Measurements from ENCODE around the gene GPNMB. TPM values are rescaled to one million over a fixed set of nuclear protein-coding genes. Genes with fewer than 3 reads are reported as not detected.
"Not testable (repeated sequence)": the region's sequence is repeated elsewhere in the genome, so short reads cannot be mapped to it uniquely, and the experiment has no call there.

GPNMB gene
- total RNA-seq, 4 donors from 2014 or later: 47.4 to 156 (median 72.5) TPM

DNA sequence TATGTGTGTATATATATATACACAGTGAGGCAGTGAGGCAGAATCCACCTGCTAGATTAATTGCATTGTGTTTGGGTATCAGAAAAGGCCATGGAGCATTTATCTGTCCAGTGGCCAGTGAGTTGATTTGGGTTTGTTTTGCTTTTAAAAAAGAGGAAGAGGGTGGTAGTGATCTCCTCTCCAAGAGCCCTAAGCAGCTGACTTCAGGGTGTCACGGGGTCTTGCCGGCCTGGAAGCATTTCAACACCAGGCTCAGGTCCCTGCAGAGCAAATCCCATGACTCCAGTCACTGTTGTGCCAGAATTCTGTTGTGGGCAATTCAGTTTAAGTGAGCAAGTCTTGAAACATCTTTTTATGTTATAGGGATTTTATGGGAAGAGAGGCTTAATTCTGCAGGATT, 30.6 kb upstream of the GPNMB start:
- WGBS, 2 donors: 58 to 60% methylated on average over 2 of the region's 2 CpGs
- no peaks in the 10 kb centered on the region for H3K27me3 ChIP-seq
- no peak overlapping the region for H3K4me3 ChIP-seq
- H3K4me1 ChIP-seq: no peaks in the 10 kb centered on the region
- H3K9me3 ChIP-seq: no peaks in the 10 kb centered on the region
- TF ChIP-seq, protein P1, sequence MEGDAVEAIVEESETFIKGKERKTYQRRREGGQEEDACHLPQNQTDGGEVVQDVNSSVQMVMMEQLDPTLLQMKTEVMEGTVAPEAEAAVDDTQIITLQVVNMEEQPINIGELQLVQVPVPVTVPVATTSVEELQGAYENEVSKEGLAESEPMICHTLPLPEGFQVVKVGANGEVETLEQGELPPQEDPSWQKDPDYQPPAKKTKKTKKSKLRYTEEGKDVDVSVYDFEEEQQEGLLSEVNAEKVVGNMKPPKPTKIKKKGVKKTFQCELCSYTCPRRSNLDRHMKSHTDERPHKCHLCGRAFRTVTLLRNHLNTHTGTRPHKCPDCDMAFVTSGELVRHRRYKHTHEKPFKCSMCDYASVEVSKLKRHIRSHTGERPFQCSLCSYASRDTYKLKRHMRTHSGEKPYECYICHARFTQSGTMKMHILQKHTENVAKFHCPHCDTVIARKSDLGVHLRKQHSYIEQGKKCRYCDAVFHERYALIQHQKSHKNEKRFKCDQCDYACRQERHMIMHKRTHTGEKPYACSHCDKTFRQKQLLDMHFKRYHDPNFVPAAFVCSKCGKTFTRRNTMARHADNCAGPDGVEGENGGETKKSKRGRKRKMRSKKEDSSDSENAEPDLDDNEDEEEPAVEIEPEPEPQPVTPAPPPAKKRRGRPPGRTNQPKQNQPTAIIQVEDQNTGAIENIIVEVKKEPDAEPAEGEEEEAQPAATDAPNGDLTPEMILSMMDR (IDR thresholded peaks at IDR 0.05): no peak
- TF ChIP-seq EP300 (IDR thresholded peaks at IDR 0.05) (peak; percentile 48 to 70), POLR2A (IDR thresholded peaks at IDR 0.05) (no peak)
- peak in 1 of 2 donors; percentile 48 for DNase-seq (ENCODE audit: low spot score in 2 of 2)
- H3K36me3 ChIP-seq: no peaks in the 10 kb centered on the region
- no peak overlapping the region for H3K27ac ChIP-seq

DNA sequence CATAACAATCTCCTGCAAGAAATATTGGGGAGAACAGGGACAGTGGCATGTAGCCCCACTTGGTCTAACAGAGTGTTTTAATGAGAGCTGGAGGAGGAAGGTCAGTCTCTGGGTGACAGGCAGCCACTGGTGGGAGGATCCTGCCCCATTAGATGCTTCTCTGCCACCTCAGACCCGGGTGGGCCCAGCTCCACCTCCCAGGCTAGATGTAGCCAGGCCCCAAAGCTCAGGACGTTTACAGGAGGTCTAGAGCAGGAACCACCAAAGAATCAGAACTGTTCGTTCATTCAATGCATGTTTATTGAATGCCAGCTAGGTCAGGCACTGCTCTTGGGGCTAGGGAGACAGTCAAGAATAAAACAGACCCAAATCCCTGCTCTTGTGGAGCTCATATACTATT, 28.4 kb upstream of the GPNMB start:
- Histone ChIP-seq H3K27me3 (no peaks in the 10 kb centered on the region), H3K36me3 (no peaks in the 10 kb centered on the region), H3K27ac (no peak overlapping the region), H3K4me1 (no peaks in the 10 kb centered on the region), H3K9me3 (no peaks in the 10 kb centered on the region), H3K4me3 (no peak overlapping the region)
- no peak for DNase-seq (ENCODE audit: low spot score in 2 of 2)
- TF ChIP-seq EP300 (IDR thresholded peaks at IDR 0.05): no peak
- no peak for TF ChIP-seq POLR2A (IDR thresholded peaks at IDR 0.05)
- TF ChIP-seq, protein P1 (IDR thresholded peaks at IDR 0.05): no peak
- 51 to 60% methylated on average over 3 of the region's 3 CpGs for WGBS, 2 donors

DNA sequence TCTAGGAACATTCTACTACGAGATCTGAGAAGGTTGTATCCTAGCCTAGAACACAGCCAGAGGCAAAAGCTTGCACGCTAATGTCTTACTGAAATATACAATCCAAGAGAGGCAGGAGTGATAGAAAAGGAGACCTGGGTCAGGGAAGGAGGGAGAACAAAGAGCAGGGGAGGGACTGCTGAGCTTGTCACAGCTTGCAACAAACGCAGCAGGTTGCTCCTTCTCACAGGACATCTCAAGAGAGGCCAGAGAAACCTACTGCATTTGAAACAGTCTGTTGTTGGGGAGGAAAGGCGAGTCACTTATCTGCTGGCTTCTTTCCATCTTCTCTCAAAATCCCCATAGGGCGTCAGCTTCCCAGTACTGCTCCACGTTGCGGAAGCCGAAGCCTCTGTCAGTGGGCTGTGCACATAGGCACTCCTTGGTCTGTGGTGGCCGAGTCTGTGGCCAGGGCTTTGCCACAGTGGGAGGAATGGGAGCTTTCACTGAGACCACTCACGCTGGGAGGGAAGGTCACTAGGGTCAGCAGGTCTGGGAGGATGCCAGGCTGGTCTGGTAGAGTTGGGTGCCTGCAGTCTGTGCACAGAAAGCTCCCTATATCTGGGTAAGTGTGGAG, 25.8 kb upstream of the GPNMB start:
- 71 to 74% methylated on average over 10 of the region's 10 CpGs for WGBS, 2 donors
- no peaks in the 10 kb centered on the region for H3K36me3 ChIP-seq

DNA sequence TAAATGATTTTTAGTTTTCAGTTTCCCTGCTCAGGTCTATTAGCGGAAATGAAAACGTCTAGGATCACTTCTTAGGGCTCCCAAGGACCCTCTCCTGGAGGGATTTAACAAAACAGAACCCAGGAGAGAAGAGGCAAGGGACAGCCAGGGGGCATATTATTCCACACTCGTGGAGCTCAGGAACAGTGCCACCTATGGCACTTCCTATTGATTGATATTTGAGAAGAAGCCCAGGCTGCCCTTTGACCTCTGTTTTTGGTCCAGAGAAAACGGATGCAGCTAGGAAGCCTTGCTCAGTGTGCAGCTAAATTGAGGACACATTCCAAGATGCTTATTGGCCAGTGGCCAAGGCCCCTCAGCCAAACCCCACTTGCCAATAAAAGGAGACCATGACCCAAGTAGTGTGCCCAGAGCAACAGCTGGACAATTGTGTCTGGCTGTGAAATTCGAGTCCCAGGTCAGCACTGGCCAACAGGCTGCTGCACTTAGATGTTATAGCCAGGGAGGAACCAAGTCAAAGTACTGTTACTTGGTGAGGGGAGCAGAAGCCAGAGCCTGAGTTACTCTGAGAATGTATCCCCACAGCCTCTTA, 24.0 kb upstream of the GPNMB start:
- Histone ChIP-seq H3K4me1 (no peaks in the 10 kb centered on the region), H3K27me3 (no peaks in the 10 kb centered on the region), H3K36me3 (no peaks in the 10 kb centered on the region), H3K4me3 (no peak overlapping the region), H3K9me3 (no peaks in the 10 kb centered on the region), H3K27ac (no peak overlapping the region)
- TF ChIP-seq, protein P1 (IDR thresholded peaks at IDR 0.05): no peak
- TF ChIP-seq POLR2A (IDR thresholded peaks at IDR 0.05) (no peak), EP300 (IDR thresholded peaks at IDR 0.05) (no peak)
- DNase-seq (ENCODE audit: low spot score in 2 of 2): no peak
- 32 to 39% methylated on average over 5 of the region's 5 CpGs for WGBS, 2 donors

More for the DNA sequence above, 25.8 kb upstream of the GPNMB start:
- TF ChIP-seq, protein P1 (IDR thresholded peaks at IDR 0.05): no peak
- Histone ChIP-seq H3K4me3 (no peak overlapping the region), H3K27me3 (no peaks in the 10 kb centered on the region), H3K4me1 (no peaks in the 10 kb centered on the region), H3K27ac (no peak overlapping the region), H3K9me3 (no peaks in the 10 kb centered on the region)
- no peak for DNase-seq (ENCODE audit: low spot score in 2 of 2)

DNA sequence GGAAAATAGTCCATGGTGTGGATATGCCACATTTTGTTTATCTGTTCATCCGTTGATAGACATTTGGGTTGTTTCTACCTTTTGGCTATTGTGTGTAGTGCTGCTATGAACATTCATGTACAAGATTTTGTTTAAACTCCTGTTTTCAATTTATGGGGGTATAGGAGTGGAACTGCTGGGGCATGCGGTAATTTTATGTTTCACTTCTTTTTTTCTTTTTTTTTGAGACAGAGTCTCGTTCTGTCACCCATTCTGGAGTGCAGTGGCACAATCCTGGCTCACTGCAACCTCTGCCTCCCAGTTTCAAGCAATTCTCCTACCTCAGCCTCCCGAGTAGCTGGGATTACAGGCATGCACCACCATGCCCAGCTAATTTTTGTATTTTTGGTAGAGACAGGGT, 22.2 kb upstream of the GPNMB start:
- H3K9me3 ChIP-seq; DNase-seq (ENCODE audit: low spot score in 2 of 2); H3K36me3 ChIP-seq; H3K27ac ChIP-seq; H3K4me3 ChIP-seq; H3K4me1 ChIP-seq; H3K27me3 ChIP-seq: not testable (repeated sequence)
- 85 to 88% methylated on average over 4 of the region's 4 CpGs for WGBS, 2 donors

All from tibial nerve (tissue), 4 donors.